Measurements from ENCODE around the gene PAIP2. TPM values are rescaled to one million over a fixed set of nuclear protein-coding genes. Genes with fewer than 3 reads are reported as not detected.

PAIP2 gene
- total RNA-seq, 4 donors from 2014 or later, result 84.3 to 124 (median 87.2) TPM

DNA sequence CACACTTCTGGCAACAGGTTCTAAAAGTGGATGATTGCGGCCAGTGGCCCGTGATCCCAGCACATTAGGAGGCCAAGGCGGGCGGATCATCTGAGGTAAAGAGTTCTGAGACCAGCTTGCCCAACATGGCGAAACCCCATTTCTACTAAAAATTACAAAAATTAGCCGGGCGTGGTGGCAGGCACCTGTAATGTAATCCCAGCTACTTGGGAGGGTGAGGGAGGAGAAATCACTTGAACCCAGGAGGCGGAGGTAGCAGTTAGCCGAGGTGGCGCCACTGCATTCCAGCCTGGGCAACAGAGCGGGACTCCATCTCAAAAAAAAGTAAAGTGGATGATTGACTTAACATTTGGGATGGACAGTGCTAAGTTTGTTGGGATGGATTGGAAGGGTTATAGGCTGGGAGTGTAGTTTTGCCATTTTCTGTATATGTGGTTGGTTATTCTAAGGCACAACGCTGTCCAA lies 44.8 kb upstream of the PAIP2 start:
- TF ChIP-seq CTCF (IDR thresholded peaks at IDR 0.05; ENCODE audit: low read depth), result no peak

- no peak for TF ChIP-seq CTCF (IDR thresholded peaks at IDR 0.05; ENCODE audit: low read depth)
These were observed 44.1 kb upstream of the PAIP2 start for GRCh38 chr5:139297439-139298133.

DNA sequence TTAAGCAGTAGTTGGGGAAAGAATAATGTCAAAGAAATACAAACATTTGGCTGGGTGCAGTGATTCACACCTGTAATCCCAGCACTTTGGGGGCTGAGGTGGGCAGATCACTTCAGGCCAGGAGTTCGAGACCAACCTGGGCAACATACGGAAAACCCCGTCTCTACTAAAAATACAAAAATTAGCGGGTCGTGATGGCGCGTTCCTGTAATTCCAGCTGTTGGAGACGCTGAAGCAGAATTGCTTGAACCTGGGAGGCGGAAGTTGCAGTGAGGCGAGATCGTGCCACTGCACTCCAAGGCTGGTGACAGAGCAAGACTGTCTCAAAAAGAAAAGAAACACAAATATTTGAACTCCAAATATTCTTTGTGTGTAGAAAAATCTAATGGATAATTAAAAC lies 43.4 kb upstream of the PAIP2 start:
- TF ChIP-seq CTCF (IDR thresholded peaks at IDR 0.05; ENCODE audit: low read depth), result no peak

- no peak for TF ChIP-seq CTCF (IDR thresholded peaks at IDR 0.05; ENCODE audit: low read depth)
These were observed 42.2 kb upstream of the PAIP2 start for GRCh38 chr5:139299486-139299885.

- no peak for TF ChIP-seq CTCF (IDR thresholded peaks at IDR 0.05; ENCODE audit: low read depth)
These were observed 39.7 kb upstream of the PAIP2 start for GRCh38 chr5:139301808-139302499.

DNA sequence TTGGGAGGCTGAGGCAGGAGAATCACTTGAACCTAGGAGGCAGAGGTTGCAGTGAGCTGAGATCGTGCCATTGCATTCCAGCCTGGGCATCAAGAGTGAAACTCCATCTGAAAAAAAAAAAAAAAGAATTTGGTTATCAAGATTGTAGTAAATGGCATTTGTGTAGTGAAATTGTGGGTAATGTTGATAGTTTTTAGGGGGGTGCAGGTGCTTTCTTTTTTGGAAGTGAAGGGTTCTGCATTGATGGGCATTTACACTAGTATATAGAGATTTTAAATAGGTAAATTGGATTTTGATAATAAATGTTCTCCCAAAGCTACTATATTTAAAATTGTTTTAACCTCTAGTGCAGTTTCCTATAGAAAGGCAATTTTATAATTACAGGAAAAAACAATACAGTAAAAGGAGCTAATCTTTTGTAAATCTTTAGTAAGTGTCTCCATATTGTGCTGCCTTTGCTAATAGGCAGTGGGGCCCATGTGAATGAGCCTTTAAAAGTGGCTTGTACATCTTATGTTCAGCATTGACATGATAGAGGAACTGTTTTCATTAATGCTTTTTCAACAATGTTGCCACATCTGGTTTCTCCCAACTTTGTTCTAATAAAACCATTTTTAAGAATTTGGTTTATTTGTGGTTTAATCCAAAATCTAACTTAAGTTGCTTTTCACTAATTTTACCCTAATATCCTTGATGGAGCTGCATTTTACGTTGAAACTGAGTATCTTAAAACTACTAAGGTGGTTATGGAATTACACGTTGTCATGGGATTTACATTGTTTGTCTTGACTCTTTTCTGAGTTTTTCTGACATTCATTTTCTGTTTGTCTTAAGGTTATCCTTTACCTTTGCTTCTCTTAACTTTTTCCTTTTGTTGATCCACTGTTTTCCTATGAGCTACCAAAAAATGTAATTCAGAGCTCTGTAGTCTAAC lies 37.0 kb upstream of the PAIP2 start:
- TF ChIP-seq CTCF (IDR thresholded peaks at IDR 0.05; ENCODE audit: low read depth), result no peak

- no peak for TF ChIP-seq CTCF (IDR thresholded peaks at IDR 0.05; ENCODE audit: low read depth)
These were observed 35.5 kb upstream of the PAIP2 start for GRCh38 chr5:139306197-139306596.

All from subcutaneous adipose tissue (tissue), 4 donors.